Measurements from ENCODE around the gene RANBP10.

The RANBP10 gene

DNA sequence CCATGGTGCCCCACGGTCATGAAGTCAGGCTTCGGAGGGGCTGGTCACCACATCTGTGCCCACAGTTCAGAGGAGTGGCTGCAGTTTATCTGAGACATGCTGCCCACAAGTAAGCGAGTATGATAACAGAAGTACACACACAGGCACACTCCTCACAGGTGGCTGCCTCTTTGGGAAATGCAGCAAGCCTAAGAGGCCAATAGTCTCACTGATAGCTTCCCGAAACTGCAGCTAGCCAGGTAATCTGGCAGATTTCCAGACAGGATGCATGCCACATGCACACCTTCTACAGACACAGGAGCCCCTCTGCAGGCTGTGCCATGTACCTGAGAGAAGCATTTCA lies 74.6 kb downstream of the RANBP10 start:
- ATAC-seq: no peak
- TF ChIP-seq, protein P1, sequence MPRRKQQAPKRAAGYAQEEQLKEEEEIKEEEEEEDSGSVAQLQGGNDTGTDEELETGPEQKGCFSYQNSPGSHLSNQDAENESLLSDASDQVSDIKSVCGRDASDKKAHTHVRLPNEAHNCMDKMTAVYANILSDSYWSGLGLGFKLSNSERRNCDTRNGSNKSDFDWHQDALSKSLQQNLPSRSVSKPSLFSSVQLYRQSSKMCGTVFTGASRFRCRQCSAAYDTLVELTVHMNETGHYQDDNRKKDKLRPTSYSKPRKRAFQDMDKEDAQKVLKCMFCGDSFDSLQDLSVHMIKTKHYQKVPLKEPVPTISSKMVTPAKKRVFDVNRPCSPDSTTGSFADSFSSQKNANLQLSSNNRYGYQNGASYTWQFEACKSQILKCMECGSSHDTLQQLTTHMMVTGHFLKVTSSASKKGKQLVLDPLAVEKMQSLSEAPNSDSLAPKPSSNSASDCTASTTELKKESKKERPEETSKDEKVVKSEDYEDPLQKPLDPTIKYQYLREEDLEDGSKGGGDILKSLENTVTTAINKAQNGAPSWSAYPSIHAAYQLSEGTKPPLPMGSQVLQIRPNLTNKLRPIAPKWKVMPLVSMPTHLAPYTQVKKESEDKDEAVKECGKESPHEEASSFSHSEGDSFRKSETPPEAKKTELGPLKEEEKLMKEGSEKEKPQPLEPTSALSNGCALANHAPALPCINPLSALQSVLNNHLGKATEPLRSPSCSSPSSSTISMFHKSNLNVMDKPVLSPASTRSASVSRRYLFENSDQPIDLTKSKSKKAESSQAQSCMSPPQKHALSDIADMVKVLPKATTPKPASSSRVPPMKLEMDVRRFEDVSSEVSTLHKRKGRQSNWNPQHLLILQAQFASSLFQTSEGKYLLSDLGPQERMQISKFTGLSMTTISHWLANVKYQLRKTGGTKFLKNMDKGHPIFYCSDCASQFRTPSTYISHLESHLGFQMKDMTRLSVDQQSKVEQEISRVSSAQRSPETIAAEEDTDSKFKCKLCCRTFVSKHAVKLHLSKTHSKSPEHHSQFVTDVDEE (CRISPR knock-in tag; IDR thresholded peaks at IDR 0.05): no peak
- TF ChIP-seq ZC3H10 (CRISPR knock-in tag; IDR thresholded peaks at IDR 0.05): no peak
- TF ChIP-seq ISL1 (CRISPR knock-in tag; IDR thresholded peaks at IDR 0.05): no peak

DNA sequence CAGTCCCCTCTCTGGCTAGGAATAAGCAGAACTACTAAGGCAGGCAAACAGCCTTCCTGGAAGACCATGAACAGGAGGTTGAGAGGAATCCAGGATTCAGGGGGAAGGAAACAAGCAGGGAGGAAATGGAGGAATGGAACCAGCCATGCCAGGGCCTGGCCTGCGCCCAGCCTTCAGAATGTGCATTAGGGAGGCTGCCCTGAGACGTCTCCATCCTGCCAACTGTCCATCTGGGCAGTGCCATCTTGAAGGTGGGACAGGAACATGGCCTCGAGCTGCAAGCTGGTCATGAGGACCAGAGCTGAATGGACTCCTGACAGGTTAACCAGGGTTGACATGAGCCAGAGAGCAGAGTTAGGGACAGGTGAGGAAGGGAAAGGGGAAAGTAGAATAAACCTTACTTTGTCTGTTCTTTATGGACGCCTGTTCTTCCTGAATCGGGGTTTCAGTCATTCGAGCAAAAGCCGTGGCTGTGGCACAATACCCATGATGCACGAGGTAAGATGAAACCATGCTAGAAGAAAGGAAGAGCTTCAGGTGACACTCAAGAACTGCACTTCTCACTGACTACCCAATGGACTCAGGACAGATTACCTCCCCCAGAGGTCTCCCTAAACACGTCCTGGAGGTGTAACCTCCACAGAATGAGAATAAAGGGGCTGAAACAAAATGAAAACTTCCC lies 75.1 kb downstream of the RANBP10 start:
- ATAC-seq: no peak
- TF ChIP-seq TOX (CRISPR knock-in tag; IDR thresholded peaks at IDR 0.05; ENCODE audit: borderline replicate concordance) (no peak), TCF4 (CRISPR knock-in tag; IDR thresholded peaks at IDR 0.05; ENCODE audit: borderline replicate concordance) (no peak), ZC3H10 (CRISPR knock-in tag; IDR thresholded peaks at IDR 0.05) (no peak), PPARA (CRISPR knock-in tag; IDR thresholded peaks at IDR 0.05; ENCODE audit: borderline replicate concordance) (no peak), ZFP30 (CRISPR knock-in tag; IDR thresholded peaks at IDR 0.05) (no peak), SNAI2 (CRISPR knock-in tag; IDR thresholded peaks at IDR 0.05) (no peak), ZNF70 (CRISPR knock-in tag; IDR thresholded peaks at IDR 0.05) (no peak), GLIS3 (CRISPR knock-in tag; IDR thresholded peaks at IDR 0.05) (no peak), ESRRG (CRISPR knock-in tag; IDR thresholded peaks at IDR 0.05) (no peak), BACH2 (CRISPR knock-in tag; IDR thresholded peaks at IDR 0.05; ENCODE audit: borderline replicate concordance) (no peak), ISL1 (CRISPR knock-in tag; IDR thresholded peaks at IDR 0.05) (no peak), ARNTL (CRISPR knock-in tag; IDR thresholded peaks at IDR 0.05; ENCODE audit: borderline replicate concordance, low read depth) (no peak), OSR1 (CRISPR knock-in tag; IDR thresholded peaks at IDR 0.05) (no peak), CSDC2 (CRISPR knock-in tag; IDR thresholded peaks at IDR 0.05) (no peak), ZFP3 (CRISPR knock-in tag; IDR thresholded peaks at IDR 0.05) (no peak)
- TF ChIP-seq, protein P2, sequence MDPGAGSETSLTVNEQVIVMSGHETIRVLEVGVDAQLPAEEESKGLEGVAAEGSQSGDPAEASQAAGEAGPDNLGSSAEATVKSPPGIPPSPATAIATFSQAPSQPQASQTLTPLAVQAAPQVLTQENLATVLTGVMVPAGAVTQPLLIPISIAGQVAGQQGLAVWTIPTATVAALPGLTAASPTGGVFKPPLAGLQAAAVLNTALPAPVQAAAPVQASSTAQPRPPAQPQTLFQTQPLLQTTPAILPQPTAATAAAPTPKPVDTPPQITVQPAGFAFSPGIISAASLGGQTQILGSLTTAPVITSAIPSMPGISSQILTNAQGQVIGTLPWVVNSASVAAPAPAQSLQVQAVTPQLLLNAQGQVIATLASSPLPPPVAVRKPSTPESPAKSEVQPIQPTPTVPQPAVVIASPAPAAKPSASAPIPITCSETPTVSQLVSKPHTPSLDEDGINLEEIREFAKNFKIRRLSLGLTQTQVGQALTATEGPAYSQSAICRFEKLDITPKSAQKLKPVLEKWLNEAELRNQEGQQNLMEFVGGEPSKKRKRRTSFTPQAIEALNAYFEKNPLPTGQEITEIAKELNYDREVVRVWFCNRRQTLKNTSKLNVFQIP (CRISPR knock-in tag; IDR thresholded peaks at IDR 0.05; ENCODE audit: borderline replicate concordance, low read depth): no peak
- TF ChIP-seq, protein P3, sequence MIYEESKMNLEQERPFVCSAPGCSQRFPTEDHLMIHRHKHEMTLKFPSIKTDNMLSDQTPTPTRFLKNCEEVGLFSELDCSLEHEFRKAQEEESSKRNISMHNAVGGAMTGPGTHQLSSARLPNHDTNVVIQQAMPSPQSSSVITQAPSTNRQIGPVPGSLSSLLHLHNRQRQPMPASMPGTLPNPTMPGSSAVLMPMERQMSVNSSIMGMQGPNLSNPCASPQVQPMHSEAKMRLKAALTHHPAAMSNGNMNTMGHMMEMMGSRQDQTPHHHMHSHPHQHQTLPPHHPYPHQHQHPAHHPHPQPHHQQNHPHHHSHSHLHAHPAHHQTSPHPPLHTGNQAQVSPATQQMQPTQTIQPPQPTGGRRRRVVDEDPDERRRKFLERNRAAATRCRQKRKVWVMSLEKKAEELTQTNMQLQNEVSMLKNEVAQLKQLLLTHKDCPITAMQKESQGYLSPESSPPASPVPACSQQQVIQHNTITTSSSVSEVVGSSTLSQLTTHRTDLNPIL (CRISPR knock-in tag; IDR thresholded peaks at IDR 0.05; ENCODE audit: low read depth): no peak

DNA sequence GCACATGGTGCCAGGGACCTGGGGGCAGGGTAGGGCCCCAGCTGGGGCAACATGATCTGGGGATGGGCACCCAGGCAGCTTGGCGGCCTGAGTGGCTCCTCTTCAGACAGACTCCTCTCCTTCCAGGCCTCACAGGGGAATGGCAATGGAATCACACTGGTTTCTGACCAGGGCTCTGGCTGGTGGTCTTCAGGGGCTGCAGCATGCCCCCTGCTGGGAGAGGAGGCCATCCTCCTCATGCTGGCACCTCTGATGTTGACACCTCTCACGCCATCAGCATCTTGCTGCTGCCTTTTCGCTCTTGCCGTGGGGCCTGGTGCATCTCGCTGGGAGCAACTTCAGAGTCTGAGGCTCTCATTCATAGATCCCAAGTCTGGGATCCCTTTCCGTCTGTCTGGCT lies 76.0 kb downstream of the RANBP10 start:
- no peak for ATAC-seq
- no peak for TF ChIP-seq ESRRG (CRISPR knock-in tag; IDR thresholded peaks at IDR 0.05)
- no peak for TF ChIP-seq ISL1 (CRISPR knock-in tag; IDR thresholded peaks at IDR 0.05)
- TF ChIP-seq SNAI2 (CRISPR knock-in tag; IDR thresholded peaks at IDR 0.05): no peak
- no peak for TF ChIP-seq GLIS3 (CRISPR knock-in tag; IDR thresholded peaks at IDR 0.05)
- TF ChIP-seq, protein P4, sequence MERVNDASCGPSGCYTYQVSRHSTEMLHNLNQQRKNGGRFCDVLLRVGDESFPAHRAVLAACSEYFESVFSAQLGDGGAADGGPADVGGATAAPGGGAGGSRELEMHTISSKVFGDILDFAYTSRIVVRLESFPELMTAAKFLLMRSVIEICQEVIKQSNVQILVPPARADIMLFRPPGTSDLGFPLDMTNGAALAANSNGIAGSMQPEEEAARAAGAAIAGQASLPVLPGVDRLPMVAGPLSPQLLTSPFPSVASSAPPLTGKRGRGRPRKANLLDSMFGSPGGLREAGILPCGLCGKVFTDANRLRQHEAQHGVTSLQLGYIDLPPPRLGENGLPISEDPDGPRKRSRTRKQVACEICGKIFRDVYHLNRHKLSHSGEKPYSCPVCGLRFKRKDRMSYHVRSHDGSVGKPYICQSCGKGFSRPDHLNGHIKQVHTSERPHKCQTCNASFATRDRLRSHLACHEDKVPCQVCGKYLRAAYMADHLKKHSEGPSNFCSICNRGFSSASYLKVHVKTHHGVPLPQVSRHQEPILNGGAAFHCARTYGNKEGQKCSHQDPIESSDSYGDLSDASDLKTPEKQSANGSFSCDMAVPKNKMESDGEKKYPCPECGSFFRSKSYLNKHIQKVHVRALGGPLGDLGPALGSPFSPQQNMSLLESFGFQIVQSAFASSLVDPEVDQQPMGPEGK (CRISPR knock-in tag; IDR thresholded peaks at IDR 0.05; ENCODE audit: borderline replicate concordance): no peak
- no peak for TF ChIP-seq TCF4 (CRISPR knock-in tag; IDR thresholded peaks at IDR 0.05; ENCODE audit: borderline replicate concordance)

DNA sequence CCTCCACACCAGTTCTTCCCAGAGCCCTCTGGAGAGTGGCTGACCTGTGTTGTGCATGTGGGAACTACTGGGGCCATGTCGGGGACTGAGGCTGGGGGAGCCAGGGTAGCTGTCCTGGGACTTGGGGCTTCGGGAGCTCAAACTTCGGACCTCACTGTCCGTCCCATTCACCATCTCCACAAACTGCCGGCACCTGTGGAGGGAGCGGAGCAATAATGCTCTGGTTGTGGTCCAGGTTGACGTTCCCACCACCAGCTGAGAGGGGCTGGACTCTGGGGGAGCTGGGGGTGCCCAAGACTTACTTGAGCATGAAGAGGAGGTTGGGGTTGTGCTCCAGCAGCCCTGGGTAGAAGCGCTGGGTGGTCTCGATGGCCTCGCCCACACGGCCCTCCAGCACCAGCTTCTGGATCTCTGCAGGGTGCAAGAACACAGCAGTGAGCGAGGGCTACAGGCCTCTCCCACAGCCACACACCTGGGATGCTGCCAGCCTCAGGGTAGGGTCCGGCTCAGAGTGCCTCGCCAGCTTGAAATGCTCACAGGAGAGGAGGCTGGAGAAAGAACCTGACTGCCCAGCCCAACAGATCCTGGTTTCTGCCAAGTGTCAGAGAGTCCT lies 76.6 kb downstream of the RANBP10 start:
- ATAC-seq: no peak
- no peak for TF ChIP-seq ISL1 (CRISPR knock-in tag; IDR thresholded peaks at IDR 0.05)
- TF ChIP-seq SNAI2 (CRISPR knock-in tag; IDR thresholded peaks at IDR 0.05): no peak
- TF ChIP-seq CSDC2 (CRISPR knock-in tag; IDR thresholded peaks at IDR 0.05): no peak
- TF ChIP-seq, protein P3 (CRISPR knock-in tag; IDR thresholded peaks at IDR 0.05; ENCODE audit: low read depth): no peak
- TF ChIP-seq PPARA (CRISPR knock-in tag; IDR thresholded peaks at IDR 0.05; ENCODE audit: borderline replicate concordance): no peak
- no peak for TF ChIP-seq RARB (CRISPR knock-in tag; IDR thresholded peaks at IDR 0.05)
- TF ChIP-seq ZFP3 (CRISPR knock-in tag; IDR thresholded peaks at IDR 0.05): no peak
- TF ChIP-seq GLIS3 (CRISPR knock-in tag; IDR thresholded peaks at IDR 0.05): no peak
- TF ChIP-seq, protein P5, sequence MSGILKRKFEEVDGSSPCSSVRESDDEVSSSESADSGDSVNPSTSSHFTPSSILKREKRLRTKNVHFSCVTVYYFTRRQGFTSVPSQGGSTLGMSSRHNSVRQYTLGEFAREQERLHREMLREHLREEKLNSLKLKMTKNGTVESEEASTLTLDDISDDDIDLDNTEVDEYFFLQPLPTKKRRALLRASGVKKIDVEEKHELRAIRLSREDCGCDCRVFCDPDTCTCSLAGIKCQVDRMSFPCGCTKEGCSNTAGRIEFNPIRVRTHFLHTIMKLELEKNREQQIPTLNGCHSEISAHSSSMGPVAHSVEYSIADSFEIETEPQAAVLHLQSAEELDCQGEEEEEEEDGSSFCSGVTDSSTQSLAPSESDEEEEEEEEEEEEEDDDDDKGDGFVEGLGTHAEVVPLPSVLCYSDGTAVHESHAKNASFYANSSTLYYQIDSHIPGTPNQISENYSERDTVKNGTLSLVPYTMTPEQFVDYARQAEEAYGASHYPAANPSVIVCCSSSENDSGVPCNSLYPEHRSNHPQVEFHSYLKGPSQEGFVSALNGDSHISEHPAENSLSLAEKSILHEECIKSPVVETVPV (CRISPR knock-in tag; IDR thresholded peaks at IDR 0.05): no peak

Data from SK-N-SH treated with all-trans-retinoic acid at 6 μM for 48 hours (cell line).